Measurements from ENCODE around the gene ADGRL2.

The ADGRL2 gene

DNA sequence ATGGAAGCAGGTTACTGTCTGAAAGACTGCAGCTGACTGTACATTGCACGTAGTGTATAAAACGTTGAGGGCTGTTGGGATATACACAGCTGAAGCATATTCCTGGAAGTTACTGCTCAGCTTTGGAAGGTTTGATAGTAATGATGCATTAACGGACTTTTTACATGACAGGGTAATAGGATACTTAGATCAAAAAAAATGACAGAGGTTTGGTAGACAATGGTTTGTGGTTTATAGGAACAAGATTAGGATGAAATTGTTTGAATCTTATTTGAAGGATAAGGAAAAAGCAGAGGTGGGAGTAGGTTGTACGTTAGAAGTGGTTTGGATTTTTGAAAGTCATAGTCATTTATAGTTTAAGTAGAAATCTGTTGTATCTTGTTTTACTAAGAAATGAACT, 33.0 kb downstream of the ADGRL2 start:
- Histone ChIP-seq H3K79me2 (ENCODE audit: insufficient read depth, low read length) (no peaks in the 10 kb centered on the region), H3K36me3 (ENCODE audit: insufficient read depth, low read length) (no peaks in the 10 kb centered on the region), H3K9me3 (ENCODE audit: insufficient read depth, low read length, severe bottlenecking) (no peaks in the 10 kb centered on the region), H3K4me1 (ENCODE audit: insufficient read depth, low read length) (no peaks in the 10 kb centered on the region), H3K27me3 (ENCODE audit: insufficient read depth, low read length, poor library complexity) (no peaks in the 10 kb centered on the region), H3K4me3 (ENCODE audit: low read depth in 1 of 2, low read length in 2 of 2) (no peak overlapping the region), H4K20me1 (ENCODE audit: insufficient read depth, low read length) (no peaks in the 10 kb centered on the region), H3K27ac (ENCODE audit: low read length) (no peak overlapping the region), H3K4me2 (ENCODE audit: insufficient read depth, low read length) (no peak overlapping the region), H2AFZ (ENCODE audit: low read depth, low read length) (no peak overlapping the region), H3K9ac (ENCODE audit: low read depth, low read length) (no peak overlapping the region)
- DNase-seq: no peak
- no peak for ATAC-seq (ENCODE audit: insufficient read depth, low read depth)
- no peak for TF ChIP-seq EZH2 (IDR thresholded peaks at IDR 0.05; ENCODE audit: borderline replicate concordance, low read depth, low read length, severe bottlenecking)
- TF ChIP-seq, protein P1, sequence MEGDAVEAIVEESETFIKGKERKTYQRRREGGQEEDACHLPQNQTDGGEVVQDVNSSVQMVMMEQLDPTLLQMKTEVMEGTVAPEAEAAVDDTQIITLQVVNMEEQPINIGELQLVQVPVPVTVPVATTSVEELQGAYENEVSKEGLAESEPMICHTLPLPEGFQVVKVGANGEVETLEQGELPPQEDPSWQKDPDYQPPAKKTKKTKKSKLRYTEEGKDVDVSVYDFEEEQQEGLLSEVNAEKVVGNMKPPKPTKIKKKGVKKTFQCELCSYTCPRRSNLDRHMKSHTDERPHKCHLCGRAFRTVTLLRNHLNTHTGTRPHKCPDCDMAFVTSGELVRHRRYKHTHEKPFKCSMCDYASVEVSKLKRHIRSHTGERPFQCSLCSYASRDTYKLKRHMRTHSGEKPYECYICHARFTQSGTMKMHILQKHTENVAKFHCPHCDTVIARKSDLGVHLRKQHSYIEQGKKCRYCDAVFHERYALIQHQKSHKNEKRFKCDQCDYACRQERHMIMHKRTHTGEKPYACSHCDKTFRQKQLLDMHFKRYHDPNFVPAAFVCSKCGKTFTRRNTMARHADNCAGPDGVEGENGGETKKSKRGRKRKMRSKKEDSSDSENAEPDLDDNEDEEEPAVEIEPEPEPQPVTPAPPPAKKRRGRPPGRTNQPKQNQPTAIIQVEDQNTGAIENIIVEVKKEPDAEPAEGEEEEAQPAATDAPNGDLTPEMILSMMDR (IDR thresholded peaks at IDR 0.05; ENCODE audit: borderline replicate concordance, extremely low read depth, low read length, poor library complexity, severe bottlenecking): no peak

DNA sequence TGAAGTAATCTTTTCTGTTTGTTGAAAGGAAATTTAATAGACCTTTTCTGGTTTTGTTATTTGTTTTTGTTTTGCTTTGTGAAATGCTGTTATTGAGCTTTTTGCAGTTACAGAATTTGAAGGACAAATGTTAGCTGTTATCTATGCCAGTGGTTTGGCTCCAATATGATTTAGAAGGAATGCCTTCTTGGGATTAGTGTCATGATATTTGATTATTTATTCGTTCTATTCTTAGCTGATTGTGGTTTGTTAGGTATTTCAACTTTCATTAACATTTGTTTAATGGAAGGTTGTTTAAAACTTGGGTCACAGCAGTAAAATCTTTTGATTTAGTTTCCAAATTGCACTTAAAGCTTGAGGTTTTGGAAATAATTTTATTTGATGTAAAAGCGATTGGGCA, 33.5 kb downstream of the ADGRL2 start:
- no peak overlapping the region for H3K4me3 ChIP-seq (ENCODE audit: low read depth in 1 of 2, low read length in 2 of 2)
- no peak for DNase-seq
- H3K4me1 ChIP-seq (ENCODE audit: insufficient read depth, low read length): no peaks in the 10 kb centered on the region
- H3K27me3 ChIP-seq (ENCODE audit: insufficient read depth, low read length, poor library complexity): no peaks in the 10 kb centered on the region
- no peak for ATAC-seq (ENCODE audit: insufficient read depth, low read depth)
- H3K27ac ChIP-seq (ENCODE audit: low read length): no peak overlapping the region
- H3K4me2 ChIP-seq (ENCODE audit: insufficient read depth, low read length): no peak overlapping the region
- H2AFZ ChIP-seq (ENCODE audit: low read depth, low read length): no peak overlapping the region
- H3K9me3 ChIP-seq (ENCODE audit: insufficient read depth, low read length, severe bottlenecking): no peaks in the 10 kb centered on the region
- TF ChIP-seq, protein P1 (IDR thresholded peaks at IDR 0.05; ENCODE audit: borderline replicate concordance, extremely low read depth, low read length, poor library complexity, severe bottlenecking): no peak
- no peak for TF ChIP-seq EZH2 (IDR thresholded peaks at IDR 0.05; ENCODE audit: borderline replicate concordance, low read depth, low read length, severe bottlenecking)
- H4K20me1 ChIP-seq (ENCODE audit: insufficient read depth, low read length): no peaks in the 10 kb centered on the region
- no peak overlapping the region for H3K9ac ChIP-seq (ENCODE audit: low read depth, low read length)
- H3K79me2 ChIP-seq (ENCODE audit: insufficient read depth, low read length): no peaks in the 10 kb centered on the region
- no peaks in the 10 kb centered on the region for H3K36me3 ChIP-seq (ENCODE audit: insufficient read depth, low read length)

DNA sequence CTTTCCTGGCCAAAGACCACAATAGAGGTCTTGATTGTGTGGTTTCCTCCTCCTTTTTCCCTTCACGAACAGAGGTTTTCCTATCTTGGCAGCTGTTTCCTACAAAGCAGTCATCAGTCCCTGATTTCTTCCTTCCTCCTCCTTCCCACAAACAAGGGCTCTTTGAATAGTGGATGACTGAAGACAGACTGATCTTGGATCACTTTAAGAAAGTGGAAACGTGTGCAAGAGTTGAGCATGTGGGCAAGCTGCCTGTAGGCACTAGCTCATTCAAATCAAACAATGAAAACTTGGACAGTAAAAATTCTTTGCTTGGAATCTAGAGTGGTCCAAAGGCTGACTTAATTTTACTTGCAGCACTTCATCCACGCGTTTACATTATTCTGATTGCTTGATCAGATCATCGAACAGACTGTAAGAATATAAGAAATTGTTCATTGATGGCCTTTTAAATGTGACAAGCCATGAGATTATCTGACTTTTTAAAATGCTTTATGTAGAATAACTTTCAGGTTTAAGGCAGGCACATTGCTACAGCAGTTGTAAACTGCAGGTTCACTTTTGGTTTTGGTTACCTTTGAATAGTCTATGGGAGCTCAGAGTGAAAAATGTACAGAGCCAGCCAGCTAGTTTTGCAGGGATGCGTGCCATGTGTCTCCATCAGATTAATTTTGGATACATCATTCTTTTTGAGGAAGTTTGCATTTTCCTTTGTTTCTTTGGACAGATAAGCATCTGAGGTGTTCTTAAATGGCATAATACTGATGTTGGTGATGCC, 34.4 kb downstream of the ADGRL2 start:
- Histone ChIP-seq H3K36me3 (ENCODE audit: insufficient read depth, low read length) (no peaks in the 10 kb centered on the region), H3K79me2 (ENCODE audit: insufficient read depth, low read length) (no peaks in the 10 kb centered on the region), H3K4me2 (ENCODE audit: insufficient read depth, low read length) (no peak overlapping the region), H2AFZ (ENCODE audit: low read depth, low read length) (no peak overlapping the region), H3K27me3 (ENCODE audit: insufficient read depth, low read length, poor library complexity) (no peaks in the 10 kb centered on the region), H3K9me3 (ENCODE audit: insufficient read depth, low read length, severe bottlenecking) (no peaks in the 10 kb centered on the region), H4K20me1 (ENCODE audit: insufficient read depth, low read length) (no peaks in the 10 kb centered on the region), H3K4me3 (ENCODE audit: low read depth in 1 of 2, low read length in 2 of 2) (no peak overlapping the region), H3K27ac (ENCODE audit: low read length) (no peak overlapping the region), H3K4me1 (ENCODE audit: insufficient read depth, low read length) (no peaks in the 10 kb centered on the region), H3K9ac (ENCODE audit: low read depth, low read length) (no peak overlapping the region)
- ATAC-seq (ENCODE audit: insufficient read depth, low read depth): no peak
- TF ChIP-seq, protein P1 (IDR thresholded peaks at IDR 0.05; ENCODE audit: borderline replicate concordance, extremely low read depth, low read length, poor library complexity, severe bottlenecking): no peak
- no peak for TF ChIP-seq EZH2 (IDR thresholded peaks at IDR 0.05; ENCODE audit: borderline replicate concordance, low read depth, low read length, severe bottlenecking)
- DNase-seq: no peak

Data from DND-41 (cell line).